Measurements from ENCODE around the gene NANOS2.

NANOS2 gene

DNA sequence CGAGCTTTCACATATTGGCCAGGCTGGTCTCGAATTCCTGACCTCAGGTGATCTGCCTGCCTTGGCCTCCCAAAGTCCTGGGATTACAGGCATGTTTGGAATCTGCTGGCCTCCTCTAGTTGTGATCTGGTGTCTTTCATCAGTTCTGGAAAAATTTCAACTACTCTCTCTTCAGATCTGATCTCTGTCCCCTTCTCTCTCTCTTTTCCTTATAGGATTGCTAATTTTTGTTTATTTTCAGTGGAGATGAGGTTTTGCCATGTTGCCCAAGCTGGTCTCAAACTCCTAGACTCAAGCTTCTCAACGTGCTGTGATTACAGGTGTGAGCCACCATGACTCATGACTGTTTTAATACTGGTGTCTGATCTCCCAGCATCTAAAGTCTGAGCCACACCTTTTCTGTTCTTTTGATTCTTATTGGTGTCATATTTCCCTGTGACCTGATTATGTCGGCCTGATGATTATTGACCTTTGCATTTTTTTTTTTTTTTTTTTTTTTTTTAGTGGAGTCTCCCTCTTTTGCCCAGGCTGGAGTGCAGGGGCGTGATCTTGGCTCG is 10.4 kb upstream of the NANOS2 start:
- H3K4me3 ChIP-seq (ENCODE audit: low read length) = no peak overlapping the region

DNA sequence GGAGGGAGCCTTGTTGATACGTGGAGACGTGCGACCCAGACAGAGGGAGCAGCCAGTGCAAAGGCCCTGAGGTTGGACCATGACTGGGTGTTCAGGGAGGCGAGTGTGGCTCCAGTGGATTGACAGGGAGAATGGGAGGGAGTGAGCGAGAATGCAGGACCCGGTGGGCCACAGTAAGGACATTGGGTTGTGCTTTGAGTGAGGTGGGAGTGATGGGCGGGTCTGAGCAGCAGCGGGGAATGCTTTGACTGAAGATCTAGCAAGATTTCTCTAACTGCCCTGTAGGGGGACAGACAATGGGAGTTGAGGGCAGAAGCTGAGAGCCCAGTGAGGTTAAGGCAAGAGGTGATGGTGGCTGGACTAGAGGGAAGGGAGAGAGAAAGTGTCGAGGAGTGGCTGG is 7.7 kb upstream of the NANOS2 start:
- Histone ChIP-seq H3K36me3 (ENCODE audit: insufficient read depth, low read length) (no peaks in the 10 kb centered on the region), H3K4me1 (ENCODE audit: control insufficient read depth, insufficient read depth, low read length) (no peaks in the 10 kb centered on the region), H3K9ac (ENCODE audit: low read depth, low read length) (no peak overlapping the region), H3K4me2 (ENCODE audit: low read length) (no peak overlapping the region), H3K27me3 (ENCODE audit: control insufficient read depth, insufficient read depth, low read length) (peaks cover 21% of the 10 kb centered on the region), H3K9me3 (replicated peaks; ENCODE audit: low read length) (no peaks in the 10 kb centered on the region), H3K4me3 (ENCODE audit: low read length) (no peak overlapping the region)

More for the DNA sequence above, 10.4 kb upstream of the NANOS2 start:
- no peaks in the 10 kb centered on the region for H3K4me1 ChIP-seq (ENCODE audit: control insufficient read depth, insufficient read depth, low read length)
- H3K36me3 ChIP-seq (ENCODE audit: insufficient read depth, low read length) = no peaks in the 10 kb centered on the region
- no peaks in the 10 kb centered on the region for H3K9me3 ChIP-seq (replicated peaks; ENCODE audit: low read length)
- no peak overlapping the region for H3K4me2 ChIP-seq (ENCODE audit: low read length)
- H3K27me3 ChIP-seq (ENCODE audit: control insufficient read depth, insufficient read depth, low read length) = peaks cover 6% of the 10 kb centered on the region
- H3K9ac ChIP-seq (ENCODE audit: low read depth, low read length) = no peak overlapping the region

DNA sequence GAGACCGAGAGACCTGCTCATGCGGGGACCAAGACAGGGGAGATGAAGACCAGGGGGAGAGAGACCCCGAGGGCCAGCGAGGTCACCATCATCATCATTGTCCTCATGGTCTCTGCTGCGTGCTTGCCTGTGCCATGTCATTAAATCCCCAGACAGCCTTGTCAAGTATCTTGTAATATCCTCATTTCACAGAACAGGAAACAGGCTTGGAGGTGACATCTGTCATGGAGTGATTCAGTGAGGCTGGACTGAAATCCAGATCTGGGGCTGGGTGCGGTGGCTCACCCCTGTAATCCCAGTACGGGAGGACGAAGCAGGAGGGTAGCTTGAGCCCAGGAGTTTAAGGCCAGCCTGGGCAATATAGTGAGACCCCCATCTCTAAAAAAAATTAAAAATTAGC is 5.9 kb upstream of the NANOS2 start:
- no peak overlapping the region for H3K4me3 ChIP-seq (ENCODE audit: low read length)
- no peaks in the 10 kb centered on the region for H3K36me3 ChIP-seq (ENCODE audit: insufficient read depth, low read length)
- peaks cover 25% of the 10 kb centered on the region for H3K27me3 ChIP-seq (ENCODE audit: control insufficient read depth, insufficient read depth, low read length)
- no peaks in the 10 kb centered on the region for H3K4me1 ChIP-seq (ENCODE audit: control insufficient read depth, insufficient read depth, low read length)
- H3K4me2 ChIP-seq (ENCODE audit: low read length) = no peak overlapping the region
- H3K9ac ChIP-seq (ENCODE audit: low read depth, low read length) = no peak overlapping the region
- no peaks in the 10 kb centered on the region for H3K9me3 ChIP-seq (replicated peaks; ENCODE audit: low read length)

DNA sequence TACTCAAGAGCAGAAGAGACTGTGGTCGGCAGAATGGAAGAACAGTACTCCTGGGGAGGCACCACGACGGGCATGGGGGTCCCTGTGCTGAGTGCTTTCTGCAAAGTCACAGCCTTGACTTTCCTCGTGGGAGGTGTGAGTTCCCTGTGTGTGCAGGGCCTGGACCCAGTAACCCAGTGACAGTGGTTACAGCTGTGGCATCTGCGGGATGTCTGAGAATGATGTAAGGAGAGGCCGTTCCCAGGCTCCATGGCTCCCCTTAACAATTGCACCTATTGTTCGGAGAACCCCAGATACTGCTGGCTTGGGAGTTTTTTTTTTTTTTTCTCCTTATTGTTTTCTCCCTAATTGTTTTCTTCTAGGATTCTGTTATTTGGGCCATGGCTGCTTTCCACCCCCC is 5.1 kb upstream of the NANOS2 start:
- Histone ChIP-seq H3K4me2 (ENCODE audit: low read length) (no peak overlapping the region), H3K27me3 (ENCODE audit: control insufficient read depth, insufficient read depth, low read length) (peaks cover 26% of the 10 kb centered on the region), H3K9ac (ENCODE audit: low read depth, low read length) (no peak overlapping the region), H3K9me3 (replicated peaks; ENCODE audit: low read length) (no peaks in the 10 kb centered on the region), H3K4me1 (ENCODE audit: control insufficient read depth, insufficient read depth, low read length) (no peaks in the 10 kb centered on the region), H3K4me3 (ENCODE audit: low read length) (no peak overlapping the region), H3K36me3 (ENCODE audit: insufficient read depth, low read length) (no peaks in the 10 kb centered on the region)

DNA sequence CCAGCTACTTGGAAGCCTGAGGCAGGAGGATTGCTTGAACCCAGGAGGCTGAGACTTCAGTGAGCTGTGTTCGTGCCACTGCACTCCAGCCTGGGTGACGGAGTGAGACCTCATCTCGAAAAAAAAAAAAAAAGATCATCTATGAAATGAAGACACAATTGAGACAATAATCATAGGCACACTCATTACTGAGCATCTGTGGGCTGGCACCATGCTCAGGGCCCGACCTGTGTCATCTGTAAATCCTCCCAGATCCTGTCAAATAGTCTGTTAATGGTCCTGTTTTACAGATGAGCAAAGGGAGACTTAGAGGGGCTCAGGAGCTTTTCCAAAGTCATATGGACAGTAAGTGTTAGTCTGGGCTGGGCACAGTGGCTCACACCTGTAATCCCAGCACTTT is 4.1 kb upstream of the NANOS2 start:
- H3K9ac ChIP-seq (ENCODE audit: low read depth, low read length) = no peak overlapping the region
- H3K36me3 ChIP-seq (ENCODE audit: insufficient read depth, low read length) = no peaks in the 10 kb centered on the region
- H3K27me3 ChIP-seq (ENCODE audit: control insufficient read depth, insufficient read depth, low read length) = peaks cover 31% of the 10 kb centered on the region
- no peak overlapping the region for H3K4me2 ChIP-seq (ENCODE audit: low read length)
- H3K4me3 ChIP-seq (ENCODE audit: low read length) = no peak overlapping the region
- H3K4me1 ChIP-seq (ENCODE audit: control insufficient read depth, insufficient read depth, low read length) = no peaks in the 10 kb centered on the region
- H3K9me3 ChIP-seq (replicated peaks; ENCODE audit: low read length) = no peaks in the 10 kb centered on the region

DNA sequence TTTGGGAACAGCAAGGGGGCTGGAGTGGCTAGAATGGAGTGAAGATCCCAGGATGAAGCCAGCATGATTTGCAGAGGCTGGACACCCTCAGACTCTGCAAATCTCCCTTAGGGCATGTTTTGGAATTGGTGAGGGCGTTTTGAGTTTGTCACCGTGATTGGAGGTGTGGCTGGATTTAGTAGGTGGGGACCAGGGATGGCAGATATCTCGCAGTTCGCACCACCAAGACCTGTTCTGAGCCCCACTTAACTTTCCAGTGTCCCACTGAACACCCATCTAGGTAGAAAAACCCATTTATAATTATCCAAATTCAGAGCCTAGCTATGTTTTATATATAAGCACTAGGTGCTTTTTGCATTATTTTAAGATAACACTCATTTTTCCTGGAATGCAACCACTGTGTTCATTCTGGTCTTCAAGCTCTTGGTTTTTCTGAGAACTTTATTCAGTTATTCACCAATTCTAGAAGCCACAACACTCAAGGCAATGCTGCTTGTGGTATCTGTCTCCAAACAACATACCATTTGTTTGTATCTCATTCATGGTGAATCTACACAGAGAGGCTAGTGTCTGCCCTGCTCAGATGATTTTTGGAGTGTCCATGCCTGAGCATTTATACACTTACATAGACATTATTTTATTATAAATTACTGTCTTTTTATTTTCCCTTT is 3.0 kb upstream of the NANOS2 start:
- no peaks in the 10 kb centered on the region for H3K4me1 ChIP-seq (ENCODE audit: control insufficient read depth, insufficient read depth, low read length)
- no peak overlapping the region for H3K9ac ChIP-seq (ENCODE audit: low read depth, low read length)
- H3K4me3 ChIP-seq (ENCODE audit: low read length) = no peak overlapping the region
- peaks cover 38% of the 10 kb centered on the region for H3K27me3 ChIP-seq (ENCODE audit: control insufficient read depth, insufficient read depth, low read length)
- H3K4me2 ChIP-seq (ENCODE audit: low read length) = no peak overlapping the region
- no peaks in the 10 kb centered on the region for H3K36me3 ChIP-seq (ENCODE audit: insufficient read depth, low read length)
- H3K9me3 ChIP-seq (replicated peaks; ENCODE audit: low read length) = no peaks in the 10 kb centered on the region

DNA sequence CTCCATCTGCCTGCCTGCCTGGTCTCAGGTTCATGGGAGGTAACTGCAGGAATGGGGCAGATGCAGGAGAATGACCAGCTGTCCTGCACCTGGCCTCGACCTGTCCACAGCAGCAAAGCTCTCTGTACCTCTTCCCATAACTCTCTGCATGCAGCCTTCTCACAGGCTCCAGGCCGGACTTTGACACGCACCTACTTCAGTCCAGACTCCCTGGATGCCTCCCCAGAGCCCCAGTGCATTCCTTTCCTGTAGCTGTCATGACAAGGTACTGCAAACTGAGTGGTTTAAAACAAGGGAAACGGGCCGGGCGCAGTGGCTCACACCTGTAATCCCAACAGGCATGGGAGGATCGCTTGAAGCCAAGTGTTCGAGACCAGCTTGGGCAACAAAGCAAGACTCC is 3.3 kb downstream of the NANOS2 start:
- H3K4me1 ChIP-seq (ENCODE audit: control insufficient read depth, insufficient read depth, low read length) = no peaks in the 10 kb centered on the region
- H3K9me3 ChIP-seq (replicated peaks; ENCODE audit: low read length) = no peaks in the 10 kb centered on the region
- no peaks in the 10 kb centered on the region for H3K36me3 ChIP-seq (ENCODE audit: insufficient read depth, low read length)
- H3K4me3 ChIP-seq (ENCODE audit: low read length) = no peak overlapping the region
- peaks cover 33% of the 10 kb centered on the region for H3K27me3 ChIP-seq (ENCODE audit: control insufficient read depth, insufficient read depth, low read length)
- no peak overlapping the region for H3K9ac ChIP-seq (ENCODE audit: low read depth, low read length)
- no peak overlapping the region for H3K4me2 ChIP-seq (ENCODE audit: low read length)

DNA sequence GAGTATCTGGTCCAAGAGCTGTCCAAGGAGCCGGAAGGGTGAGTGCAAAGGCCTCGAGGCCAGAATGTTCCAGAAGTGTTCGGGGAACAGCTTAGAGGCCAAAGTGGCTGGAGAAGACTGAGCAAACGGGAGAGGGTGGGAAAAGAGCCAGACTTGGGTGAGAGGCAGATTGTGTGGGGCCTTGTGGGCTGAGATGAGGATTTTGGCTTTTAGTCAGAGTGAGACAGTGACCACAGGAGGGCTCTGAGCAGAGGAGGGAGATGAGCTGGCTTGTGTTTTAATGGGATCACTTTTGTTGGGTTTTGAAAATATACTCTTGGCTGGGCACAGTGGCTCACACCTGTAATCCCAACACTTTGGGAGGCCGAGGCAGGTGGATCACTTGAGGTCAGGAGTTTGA is 5.6 kb downstream of the NANOS2 start:
- no peak overlapping the region for H3K9ac ChIP-seq (ENCODE audit: low read depth, low read length)
- H3K27me3 ChIP-seq (ENCODE audit: control insufficient read depth, insufficient read depth, low read length) = peaks cover 26% of the 10 kb centered on the region
- no peaks in the 10 kb centered on the region for H3K36me3 ChIP-seq (ENCODE audit: insufficient read depth, low read length)
- no peak overlapping the region for H3K4me3 ChIP-seq (ENCODE audit: low read length)
- H3K4me2 ChIP-seq (ENCODE audit: low read length) = no peak overlapping the region
- H3K9me3 ChIP-seq (replicated peaks; ENCODE audit: low read length) = no peaks in the 10 kb centered on the region
- no peaks in the 10 kb centered on the region for H3K4me1 ChIP-seq (ENCODE audit: control insufficient read depth, insufficient read depth, low read length)

DNA sequence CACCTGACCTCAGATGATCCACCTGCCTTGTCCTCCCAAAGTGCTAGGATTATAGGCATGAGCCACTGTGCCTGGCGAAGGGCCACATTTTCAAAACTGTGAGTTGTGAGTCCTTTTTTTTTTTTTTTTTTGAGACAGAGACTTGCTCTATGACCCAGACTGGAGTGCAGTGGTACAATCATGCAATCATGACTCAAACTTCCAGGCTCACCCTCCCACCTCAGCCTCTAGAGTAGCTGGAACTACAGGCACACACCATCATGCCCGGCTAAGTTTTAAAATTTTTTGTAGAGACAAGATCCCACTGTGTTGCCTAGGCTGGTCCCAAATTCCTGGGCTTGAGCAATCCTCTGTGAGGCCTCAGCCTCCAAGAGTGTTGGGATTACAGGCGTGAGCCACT is 8.4 kb downstream of the NANOS2 start:
- no peak overlapping the region for H3K9ac ChIP-seq (ENCODE audit: low read depth, low read length)
- H3K4me1 ChIP-seq (ENCODE audit: control insufficient read depth, insufficient read depth, low read length) = peaks cover 8% of the 10 kb centered on the region
- no peaks in the 10 kb centered on the region for H3K36me3 ChIP-seq (ENCODE audit: insufficient read depth, low read length)
- no peak overlapping the region for H3K4me3 ChIP-seq (ENCODE audit: low read length)
- no peaks in the 10 kb centered on the region for H3K9me3 ChIP-seq (replicated peaks; ENCODE audit: low read length)
- no peak overlapping the region for H3K4me2 ChIP-seq (ENCODE audit: low read length)
- H3K27me3 ChIP-seq (ENCODE audit: control insufficient read depth, insufficient read depth, low read length) = peaks cover 10% of the 10 kb centered on the region

DNA sequence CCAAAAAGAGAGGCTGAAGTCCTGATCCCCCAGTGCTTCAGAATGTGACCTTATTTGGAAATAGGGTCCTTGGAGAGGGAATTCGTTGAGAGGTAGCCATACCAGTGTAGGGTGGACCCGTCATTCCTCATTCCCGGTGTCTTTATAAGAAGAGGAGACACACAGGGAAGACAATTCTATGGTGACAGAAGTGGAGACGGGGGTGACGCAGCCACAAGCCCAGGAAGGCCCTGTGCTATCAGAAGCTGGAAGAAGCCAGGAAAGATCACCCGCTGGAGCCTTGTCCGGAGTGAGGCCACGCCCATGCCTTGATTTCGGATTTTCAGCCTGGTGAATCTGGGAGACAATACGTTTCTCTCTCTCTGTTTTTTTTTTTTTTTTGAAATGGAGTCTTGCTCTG is 9.6 kb downstream of the NANOS2 start:
- Histone ChIP-seq H3K4me3 (ENCODE audit: low read length) (no peak overlapping the region), H3K4me1 (ENCODE audit: control insufficient read depth, insufficient read depth, low read length) (peaks cover 13% of the 10 kb centered on the region), H3K36me3 (ENCODE audit: insufficient read depth, low read length) (peaks cover 1% of the 10 kb centered on the region), H3K4me2 (ENCODE audit: low read length) (no peak overlapping the region), H3K9ac (ENCODE audit: low read depth, low read length) (no peak overlapping the region), H3K9me3 (replicated peaks; ENCODE audit: low read length) (no peaks in the 10 kb centered on the region), H3K27me3 (ENCODE audit: control insufficient read depth, insufficient read depth, low read length) (peaks cover 2% of the 10 kb centered on the region)

DNA sequence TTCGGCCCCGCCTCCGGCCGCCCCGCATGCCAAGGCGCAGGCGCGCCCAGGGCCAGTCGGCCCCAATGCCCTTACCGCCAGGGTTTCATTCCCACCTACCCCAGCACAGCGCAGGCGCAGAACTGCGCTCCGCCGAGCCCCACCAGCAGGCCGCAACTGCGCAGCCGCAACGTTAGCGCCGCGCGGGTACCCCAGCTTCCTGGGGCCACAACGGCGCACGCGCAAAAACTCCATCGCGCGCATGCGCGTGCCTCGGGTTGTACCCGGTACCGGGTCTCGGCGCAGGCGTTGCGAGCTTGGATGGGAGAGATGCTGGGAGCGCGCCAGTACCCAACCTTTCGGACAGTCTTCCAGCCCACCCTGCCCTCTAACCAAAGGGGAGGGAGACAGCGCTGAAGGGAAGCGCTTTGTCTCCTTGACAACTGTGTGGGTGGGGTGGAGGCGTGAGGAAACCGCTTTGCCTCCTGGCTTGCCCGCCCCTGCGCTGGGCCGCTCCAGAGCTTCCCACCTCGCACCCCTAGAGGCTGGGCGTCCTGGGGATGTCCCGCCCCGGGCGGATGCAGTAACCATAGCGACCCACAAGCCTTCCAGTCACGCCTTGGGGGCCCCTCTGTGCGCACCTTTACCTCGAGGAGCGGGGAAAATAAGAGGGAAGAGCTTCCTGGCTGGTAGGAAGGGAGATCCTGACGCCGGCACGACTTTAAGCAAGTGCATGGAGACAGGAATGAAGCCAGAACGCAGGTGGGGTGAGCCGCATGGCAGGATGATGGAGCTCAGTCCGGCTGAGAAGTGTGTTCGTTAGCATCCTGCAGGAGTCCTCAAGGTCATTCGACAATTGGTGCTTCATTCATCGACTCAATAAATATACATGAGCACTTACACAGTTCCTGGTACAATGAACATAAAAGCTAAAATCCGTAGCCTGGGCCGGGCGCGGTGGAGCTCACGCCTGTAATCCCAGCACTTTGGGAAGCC is 11.6 kb downstream of the NANOS2 start:
- peaks cover 13% of the 10 kb centered on the region for H3K4me1 ChIP-seq (ENCODE audit: control insufficient read depth, insufficient read depth, low read length)

More for the DNA sequence above, 11.6 kb downstream of the NANOS2 start:
- H3K9ac ChIP-seq (ENCODE audit: low read depth, low read length) = peak overlapping the region; percentile 89
- no peaks in the 10 kb centered on the region for H3K9me3 ChIP-seq (replicated peaks; ENCODE audit: low read length)
- peaks cover 9% of the 10 kb centered on the region for H3K36me3 ChIP-seq (ENCODE audit: insufficient read depth, low read length)
- H3K4me2 ChIP-seq (ENCODE audit: low read length) = peak overlapping the region; percentile 96
- H3K4me3 ChIP-seq (ENCODE audit: low read length) = peak overlapping the region; percentile 96
- no peaks in the 10 kb centered on the region for H3K27me3 ChIP-seq (ENCODE audit: control insufficient read depth, insufficient read depth, low read length)

Measured in skeletal muscle satellite cell (primary cell).